OCI-LY3 (cell line): ENCODE results near the gene AP3S2.

ENCODE experiments used
- CTCF ChIP-seq: fragments of 200-600, 300-600 bp; sonication (generic); IDR thresholded peaks from 2 replicates; pipeline ENCODE4 v1.5.1; 2014; ENCODE audit warnings: antibody characterized with exemption, low read length, low read depth
- EZH2phosphoT487 ChIP-seq: fragments of 200-600 bp; shearing (Covaris generic); IDR thresholded peaks from 2 replicates; pipeline ENCODE4 v1.6.1; 2018; ENCODE audit warnings: antibody characterized with exemption, mixed run types, low read depth

GRCh38 chr15:89883518-89883917, 10.3 kb downstream of the AP3S2 start:
- TF ChIP-seq CTCF, result no peak
- TF ChIP-seq EZH2phosphoT487, result no peak
